ENCODE measurements around the gene AR.

- no peak for TF ChIP-seq CTCF (IDR thresholded peaks at IDR 0.05)
- no peak for TF ChIP-seq POLR2A (IDR thresholded peaks at IDR 0.05)
- no peak for TF ChIP-seq EP300 (IDR thresholded peaks at IDR 0.05)
- no peak for TF ChIP-seq POLR2AphosphoS5 (IDR thresholded peaks at IDR 0.05)
These were observed 40.4 kb upstream of the AR start for GRCh38 chrX:67503453-67503852.

All from suprapubic skin (tissue), 4 donors.